AG09309 (cell line): ENCODE data around the gene TMCO6.
"Not testable (repeated sequence)": the region's sequence is repeated elsewhere in the genome, so short reads cannot be mapped to it uniquely, and the experiment has no call there.

ENCODE experiments used
- DNase-seq: peaks from one replicate; pipeline ENCODE4 v3.0.0-alpha.2; 2010; ENCODE audit warnings: low read depth
- H3K4me3 ChIP-seq: 2 replicates; pipeline ENCODE4 v1.5.1; 2011; ENCODE audit warnings: mild to moderate bottlenecking, low read depth, low read length, moderate library complexity; ENCODE audit not compliant: control insufficient read depth
- TF ChIP-seq, protein P1 (sequence below): IDR thresholded peaks from 2 replicates; pipeline ENCODE4 v1.5.1; 2011; ENCODE audit warnings: mild to moderate bottlenecking, low read depth, low read length, inconsistent platforms; ENCODE audit not compliant: insufficient read depth, control insufficient read depth; ENCODE audit errors: missing control alignments

The TMCO6 gene

DNA sequence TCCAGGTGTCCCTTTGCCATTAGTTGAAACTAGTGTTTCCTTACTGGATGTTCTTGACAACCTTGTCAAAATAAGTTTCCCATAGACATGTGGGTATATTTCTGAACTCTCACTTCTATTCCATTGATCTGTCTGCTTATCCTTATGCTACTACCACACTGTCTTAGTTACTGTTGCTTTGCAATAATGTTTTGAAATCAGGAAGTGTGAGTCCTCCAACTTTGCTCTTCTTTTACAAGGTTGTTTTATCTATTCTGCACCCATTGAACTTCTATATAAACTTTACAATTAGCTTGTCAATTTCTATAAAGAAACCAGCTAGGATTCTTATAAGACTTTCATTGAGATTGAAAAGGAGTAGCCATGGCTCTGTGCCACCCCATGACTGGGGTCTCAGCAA lies 30.5 kb upstream of the TMCO6 start:
- TF ChIP-seq, protein P1, sequence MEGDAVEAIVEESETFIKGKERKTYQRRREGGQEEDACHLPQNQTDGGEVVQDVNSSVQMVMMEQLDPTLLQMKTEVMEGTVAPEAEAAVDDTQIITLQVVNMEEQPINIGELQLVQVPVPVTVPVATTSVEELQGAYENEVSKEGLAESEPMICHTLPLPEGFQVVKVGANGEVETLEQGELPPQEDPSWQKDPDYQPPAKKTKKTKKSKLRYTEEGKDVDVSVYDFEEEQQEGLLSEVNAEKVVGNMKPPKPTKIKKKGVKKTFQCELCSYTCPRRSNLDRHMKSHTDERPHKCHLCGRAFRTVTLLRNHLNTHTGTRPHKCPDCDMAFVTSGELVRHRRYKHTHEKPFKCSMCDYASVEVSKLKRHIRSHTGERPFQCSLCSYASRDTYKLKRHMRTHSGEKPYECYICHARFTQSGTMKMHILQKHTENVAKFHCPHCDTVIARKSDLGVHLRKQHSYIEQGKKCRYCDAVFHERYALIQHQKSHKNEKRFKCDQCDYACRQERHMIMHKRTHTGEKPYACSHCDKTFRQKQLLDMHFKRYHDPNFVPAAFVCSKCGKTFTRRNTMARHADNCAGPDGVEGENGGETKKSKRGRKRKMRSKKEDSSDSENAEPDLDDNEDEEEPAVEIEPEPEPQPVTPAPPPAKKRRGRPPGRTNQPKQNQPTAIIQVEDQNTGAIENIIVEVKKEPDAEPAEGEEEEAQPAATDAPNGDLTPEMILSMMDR = no peak
- no peak overlapping the region for H3K4me3 ChIP-seq
- no peak for DNase-seq

DNA sequence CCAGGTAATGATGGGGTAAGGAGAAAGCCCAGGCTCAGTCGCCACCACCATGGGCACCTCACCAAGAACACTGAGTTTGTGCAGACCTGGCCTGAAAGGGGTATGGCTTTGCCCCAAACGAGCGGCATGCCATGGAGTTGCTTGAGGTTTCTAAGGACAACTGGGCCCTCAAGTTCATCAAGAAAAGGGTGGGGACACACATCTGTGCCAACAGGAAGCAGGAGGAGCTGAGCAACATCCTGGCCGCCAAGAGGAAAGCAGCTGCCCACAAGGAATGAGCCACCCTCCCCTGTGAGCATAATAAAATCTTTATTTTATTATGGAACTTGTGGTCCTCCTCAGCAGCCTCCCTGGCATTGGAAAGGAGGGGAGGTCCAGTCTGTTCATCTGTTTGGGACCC lies 30.1 kb upstream of the TMCO6 start:
- TF ChIP-seq, protein P1 = no peak
- no peak overlapping the region for H3K4me3 ChIP-seq
- no peak for DNase-seq

DNA sequence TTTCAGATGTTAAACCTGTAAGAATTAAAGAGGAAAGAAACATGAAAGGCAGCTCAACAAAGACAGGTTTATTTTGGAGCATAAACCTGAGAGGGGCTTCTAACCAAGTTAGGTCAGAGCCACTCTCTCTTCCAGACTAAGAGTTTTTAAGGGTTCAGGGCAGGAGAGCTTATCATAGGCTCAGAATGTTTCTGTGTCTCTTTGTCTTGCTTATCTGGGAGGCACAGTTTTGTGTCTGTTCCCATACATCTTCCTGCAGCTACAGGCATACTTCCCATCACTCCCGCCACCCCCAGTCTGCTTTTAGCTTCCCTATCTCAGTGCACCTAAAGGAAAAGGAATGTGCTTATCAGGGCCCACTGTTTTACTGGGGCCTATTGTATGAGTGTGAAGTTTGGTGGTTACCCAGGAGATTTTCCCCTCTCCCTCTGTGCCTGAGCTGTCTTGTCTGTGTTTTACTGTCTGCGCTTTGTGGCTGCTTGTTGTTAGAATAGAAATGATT lies 28.2 kb upstream of the TMCO6 start:
- TF ChIP-seq, protein P1 = no peak
- H3K4me3 ChIP-seq = no peak overlapping the region
- DNase-seq = no peak

DNA sequence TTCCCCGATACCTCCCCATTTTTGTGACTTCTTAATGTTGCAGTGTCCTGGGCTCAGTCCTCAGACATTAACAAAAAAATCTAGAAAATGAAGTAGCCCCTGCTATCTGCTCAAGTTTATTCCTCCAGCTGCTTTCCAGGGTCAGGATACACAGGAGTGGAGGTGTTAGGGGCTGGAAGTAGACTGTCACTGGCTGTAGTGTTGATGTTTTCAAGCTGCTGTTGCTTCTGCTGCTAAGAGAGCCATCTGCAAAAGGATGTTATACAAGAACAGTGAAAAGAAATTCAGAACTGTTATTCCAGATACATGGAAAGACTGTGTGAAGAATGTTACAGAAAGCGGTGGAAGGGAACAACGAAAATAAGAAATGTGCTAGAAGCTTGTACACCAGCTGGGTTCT lies 16.9 kb upstream of the TMCO6 start:
- TF ChIP-seq, protein P1 = no peak
- no peak for DNase-seq
- H3K4me3 ChIP-seq = no peak overlapping the region

DNA sequence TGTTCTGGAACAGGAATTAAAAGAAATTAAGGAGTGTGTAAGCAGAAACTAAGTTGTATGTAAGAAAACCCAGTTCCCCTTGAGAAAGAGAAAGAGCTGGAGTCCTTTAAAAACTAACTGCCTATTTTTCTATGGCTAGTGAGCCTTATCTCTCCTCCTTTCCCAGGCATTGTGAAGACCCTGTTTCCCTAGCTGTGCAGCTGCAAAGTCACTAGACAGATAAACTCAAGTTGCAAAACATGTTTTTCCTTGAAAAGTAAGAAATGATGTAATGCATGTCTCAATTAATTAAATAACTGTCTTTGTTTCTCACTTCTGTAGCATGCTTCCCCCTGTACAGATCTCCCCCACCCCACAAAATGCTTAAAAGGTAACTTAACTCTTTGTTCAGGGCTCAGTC lies 16.2 kb upstream of the TMCO6 start:
- not testable (repeated sequence) for H3K4me3 ChIP-seq, DNase-seq

DNA sequence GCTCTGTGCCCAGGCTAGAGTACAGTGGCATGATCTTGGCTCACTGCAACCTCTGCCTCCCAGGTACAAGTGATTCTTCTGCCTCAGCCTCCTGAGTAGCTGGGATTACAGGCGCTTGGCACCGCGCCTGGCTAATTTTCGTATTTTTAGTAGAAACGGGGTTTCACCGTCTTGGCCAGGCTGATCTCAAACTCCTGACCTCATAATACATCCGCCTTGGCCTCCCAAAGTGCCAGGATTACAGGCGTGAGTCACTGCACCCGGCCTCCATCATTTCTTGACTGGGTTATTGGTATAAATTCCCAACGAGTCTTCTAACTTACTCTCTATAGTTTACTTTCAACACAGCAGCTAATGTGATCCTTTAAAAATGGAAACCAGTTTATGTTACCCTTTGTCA lies 14.4 kb upstream of the TMCO6 start:
- DNase-seq, H3K4me3 ChIP-seq: not testable (repeated sequence)

DNA sequence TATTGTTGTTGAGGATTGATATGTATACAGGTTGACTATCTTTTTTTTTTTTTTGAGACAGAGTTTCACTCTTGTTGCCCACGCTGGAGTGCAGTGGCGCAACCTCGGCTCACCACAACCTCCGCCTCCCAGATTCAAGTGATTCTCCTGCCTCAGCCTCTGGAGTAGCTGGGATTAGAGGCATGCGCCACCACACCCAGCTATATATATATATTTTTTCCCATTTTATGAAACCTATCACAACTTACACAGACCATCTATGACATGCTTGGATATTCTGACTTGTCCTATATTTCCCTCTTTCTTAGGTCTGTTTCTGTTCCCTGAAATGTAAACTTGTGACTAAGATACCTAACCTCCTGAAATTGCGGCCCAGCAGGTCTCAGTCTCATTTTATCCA lies 11.3 kb upstream of the TMCO6 start:
- TF ChIP-seq, protein P1 = no peak
- DNase-seq = no peak
- H3K4me3 ChIP-seq = no peak overlapping the region

DNA sequence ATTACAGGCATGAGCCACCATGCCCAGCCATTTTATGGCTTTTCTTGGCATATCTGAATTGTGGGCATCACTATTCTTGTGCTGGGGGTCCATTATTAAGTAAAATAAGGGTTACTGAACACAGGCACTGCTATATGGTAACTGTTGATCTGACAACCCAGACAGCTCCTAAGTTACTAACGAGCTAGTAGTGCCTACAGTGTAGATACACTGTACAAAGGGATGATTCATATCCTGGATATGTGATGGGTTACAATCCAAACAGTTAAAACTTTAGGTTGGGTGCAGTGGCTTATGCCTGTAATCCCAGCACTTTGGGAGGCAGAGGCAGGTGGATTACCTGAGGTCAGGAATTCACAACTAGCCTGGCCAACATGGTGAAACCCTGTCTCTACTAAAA lies 10.5 kb upstream of the TMCO6 start:
- H3K4me3 ChIP-seq = no peak overlapping the region
- TF ChIP-seq, protein P1 = no peak
- no peak for DNase-seq
